NCI-H2196 treated with DMSO at 0.1 percent for 48 hours (cell line): ENCODE measurements around the gene STX1A.
"Not testable (repeated sequence)": the region's sequence is repeated elsewhere in the genome, so short reads cannot be mapped to it uniquely, and the experiment has no call there.

ENCODE experiments used
- DNase-seq: peaks from one replicate; lab custom pipeline; 2025; ENCODE audit not compliant: unreplicated experiment; lab: John Stamatoyannopoulos, UW

STX1A gene

GRCh38 chr7:73655309-73655708, 64.2 kb downstream of the STX1A start:
- not testable (repeated sequence) for DNase-seq

GRCh38 chr7:73652541-73652949, 66.9 kb downstream of the STX1A start:
- DNase-seq, result no peak

DNA sequence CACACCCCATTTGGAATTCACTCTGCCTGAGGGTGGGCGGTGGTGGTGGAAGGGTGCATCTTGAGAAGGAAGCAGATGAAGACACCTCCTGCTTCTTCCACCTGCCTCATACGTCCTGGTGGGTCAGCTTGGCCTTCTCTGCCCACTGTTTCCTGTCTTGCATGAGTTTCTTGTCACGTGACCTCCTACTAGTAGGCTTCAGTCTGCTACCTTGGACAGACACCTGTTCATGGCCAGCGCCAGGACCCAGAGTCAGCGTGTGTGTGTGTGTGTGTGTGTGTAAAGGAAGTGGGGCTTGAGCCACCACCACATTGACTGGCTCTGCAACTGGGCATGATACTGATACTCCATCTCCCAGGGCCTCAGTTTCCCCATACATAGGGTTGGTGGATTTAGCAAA, 68.9 kb downstream of the STX1A start:
- no peak for DNase-seq

- DNase-seq, result no peak
These were observed 69.9 kb downstream of the STX1A start for GRCh38 chr7:73649576-73649975.
